ENCODE results near the gene MYH3.
"Not testable (repeated sequence)": the region's sequence is repeated elsewhere in the genome, so short reads cannot be mapped to it uniquely, and the experiment has no call there.

Gene MYH3

GRCh38 chr17:10657148-10657547 lies at the start of gene MYH3:
Gene MYH3 (minus strand): TSS chr17:10657309. CDS start chr17:10655064, 2,245 bp downstream.
- no peak for DNase-seq

- DNase-seq = no peak
Measured at GRCh38 chr17:10705727-10706126, 48.6 kb upstream of the MYH3 start.

GRCh38 chr17:10702574-10702973 lies 45.5 kb upstream of the MYH3 start:
- DNase-seq = no peak

GRCh38 chr17:10699856-10700255 lies 42.7 kb upstream of the MYH3 start:
- DNase-seq = peak; percentile 52

GRCh38 chr17:10698096-10698818 lies 41.1 kb upstream of the MYH3 start:
- no peak for DNase-seq

GRCh38 chr17:10697092-10698081 lies 40.3 kb upstream of the MYH3 start, which contains the start of the genes ADPRM and SCO1:
Gene ADPRM (plus strand): TSS chr17:10697594. CDS start chr17:10704927, 7,333 bp downstream.
Gene SCO1 (minus strand): TSS chr17:10697533. CDS start chr17:10697507, 26 bp downstream.
- peak; percentile 91 for DNase-seq

- not testable (repeated sequence) for DNase-seq
Measured at GRCh38 chr17:10695875-10696407, 38.8 kb upstream of the MYH3 start.

GRCh38 chr17:10687499-10687898 lies 30.4 kb upstream of the MYH3 start:
- no peak for DNase-seq

GRCh38 chr17:10683853-10684252 lies 26.7 kb upstream of the MYH3 start:
- no peak for DNase-seq

GRCh38 chr17:10681866-10682446 lies 24.8 kb upstream of the MYH3 start:
- no peak for DNase-seq

GRCh38 chr17:10674704-10675103 lies 17.6 kb upstream of the MYH3 start:
- DNase-seq = no peak

- no peak for DNase-seq
Measured at GRCh38 chr17:10673312-10673711, 16.2 kb upstream of the MYH3 start.

- DNase-seq = no peak
Measured at GRCh38 chr17:10668775-10669174, 11.7 kb upstream of the MYH3 start.

GRCh38 chr17:10666906-10667305 lies 9.8 kb upstream of the MYH3 start:
- DNase-seq = no peak

- no peak for DNase-seq
Measured at GRCh38 chr17:10664571-10664970, 7.5 kb upstream of the MYH3 start.

GRCh38 chr17:10663231-10663630 lies 6.1 kb upstream of the MYH3 start:
- no peak for DNase-seq

GRCh38 chr17:10661437-10661836 lies 4.3 kb upstream of the MYH3 start:
- no peak for DNase-seq

- no peak for DNase-seq
Measured at GRCh38 chr17:10657879-10658278, 770 bp upstream of the MYH3 start.

GRCh38 chr17:10653987-10654386 lies 3.1 kb downstream of the MYH3 start:
- no peak for DNase-seq

GRCh38 chr17:10652984-10653659 lies 4.0 kb downstream of the MYH3 start:
- no peak for DNase-seq

- DNase-seq = no peak
Measured at GRCh38 chr17:10651927-10652326, 5.2 kb downstream of the MYH3 start.

GRCh38 chr17:10649602-10650001 lies 7.5 kb downstream of the MYH3 start:
- DNase-seq = no peak
